Natural killer cell (primary cell): ENCODE results near the gene AZIN2. TPM values are rescaled to one million over a fixed set of nuclear protein-coding genes. Genes with fewer than 3 reads are reported as not detected.

Experiments used
- ATAC-seq, 3 donors: fragments of 150-1000 bp in 2 of 3; fragments of 200-7000 bp in 1 of 3; cut with Tn5 transposase; 1 replicate in 1 of 3; 2 replicates in 2 of 3; pipeline ENCODE4 v1.10.0; 2021; ENCODE audit warnings: mild to moderate bottlenecking in 2 of 3, moderate library complexity in 2 of 3
- DNase-seq, 2 donors: peaks; one replicate each; pipeline versions ENCODE4 v3.0.0 to v3.0.0-alpha.2; 2013 to 2021; ENCODE audit warnings: mixed read lengths in 1 of 2
- H3K27ac ChIP-seq: one replicate; pipeline ENCODE4 v1.5.1; 2013; ENCODE audit warnings: mild to moderate bottlenecking, low read length
- H3K27me3 ChIP-seq: one replicate; pipeline ENCODE4 v1.6.1; 2013; ENCODE audit warnings: low read length; ENCODE audit not compliant: control insufficient read depth, insufficient read depth
- H3K36me3 ChIP-seq: one replicate; pipeline ENCODE4 v1.6.1; 2013; ENCODE audit warnings: low read length; ENCODE audit not compliant: control insufficient read depth, insufficient read depth
- H3K4me1 ChIP-seq: one replicate; pipeline ENCODE4 v1.6.1; 2013; ENCODE audit warnings: low read length; ENCODE audit not compliant: control insufficient read depth, insufficient read depth
- H3K4me3 ChIP-seq: one replicate; pipeline ENCODE4 v1.5.1; 2013; ENCODE audit warnings: low read length
- H3K9me3 ChIP-seq: one replicate; pipeline ENCODE4 v1.6.1; 2013; ENCODE audit warnings: low read length; ENCODE audit not compliant: control insufficient read depth, insufficient read depth
- H3K27ac Mint-ChIP-seq, 2 donors: one replicate each; pipeline ENCODE4 v1.8.0; 2022; ENCODE audit warnings: mild to moderate bottlenecking in 2 of 2, mixed read lengths in 2 of 2, moderate library complexity in 1 of 2
- H3K27me3 Mint-ChIP-seq, 2 donors: one replicate each; pipeline ENCODE4 v1.8.0; 2022; ENCODE audit warnings: low read depth in 2 of 2, mixed read lengths in 2 of 2
- H3K36me3 Mint-ChIP-seq: one replicate; pipeline ENCODE4 v1.8.0; 2022; ENCODE audit warnings: mixed read lengths
- H3K4me1 Mint-ChIP-seq, 2 donors: one replicate each; pipeline ENCODE4 v1.8.0; 2022; ENCODE audit warnings: mixed read lengths in 2 of 2
- H3K4me3 Mint-ChIP-seq: one replicate; pipeline ENCODE4 v1.8.0; 2022; ENCODE audit warnings: mild to moderate bottlenecking, moderate library complexity, mixed read lengths
- H3K9me3 Mint-ChIP-seq, 2 donors: one replicate each; pipeline ENCODE4 v1.8.0; 2022; ENCODE audit warnings: mixed read lengths in 2 of 2
- WGBS: methylation state at CpG from one replicate; pipeline ENCODE4 v1.1.7; 2013; ENCODE audit warnings: missing lambda C conversion rate; ENCODE audit not compliant: insufficient coverage; 5-methylcytosine and 5-hydroxymethylcytosine counted together
- intact Hi-C: fragments of 100-400 bp; cut with micrococcal nuclease; formaldehyde crosslinking; loops from one replicate; pipeline ENCODE4 v1.14.2; 2022
- total RNA-seq, 4 donors: library from RNA; stranded (reverse); fragments of 120-200 nt in 1 of 4; gene quantifications; one replicate each; pipeline versions ENCODE4 v1.2.3 to v1.2.4, GENCODE V29; 2013 to 2022
- TF ChIP-seq, protein P1 (sequence below): fragments of 200-600 bp; IDR thresholded peaks from one replicate; pipeline ENCODE4 v1.8.0; 2022; ENCODE audit warnings: antibody characterized with exemption

AZIN2 gene
- total RNA-seq = 1 to 10 TPM; 1.9 to 5.1 (median 4.1) TPM
- total RNA-seq (2013) = 3.2 TPM

DNA sequence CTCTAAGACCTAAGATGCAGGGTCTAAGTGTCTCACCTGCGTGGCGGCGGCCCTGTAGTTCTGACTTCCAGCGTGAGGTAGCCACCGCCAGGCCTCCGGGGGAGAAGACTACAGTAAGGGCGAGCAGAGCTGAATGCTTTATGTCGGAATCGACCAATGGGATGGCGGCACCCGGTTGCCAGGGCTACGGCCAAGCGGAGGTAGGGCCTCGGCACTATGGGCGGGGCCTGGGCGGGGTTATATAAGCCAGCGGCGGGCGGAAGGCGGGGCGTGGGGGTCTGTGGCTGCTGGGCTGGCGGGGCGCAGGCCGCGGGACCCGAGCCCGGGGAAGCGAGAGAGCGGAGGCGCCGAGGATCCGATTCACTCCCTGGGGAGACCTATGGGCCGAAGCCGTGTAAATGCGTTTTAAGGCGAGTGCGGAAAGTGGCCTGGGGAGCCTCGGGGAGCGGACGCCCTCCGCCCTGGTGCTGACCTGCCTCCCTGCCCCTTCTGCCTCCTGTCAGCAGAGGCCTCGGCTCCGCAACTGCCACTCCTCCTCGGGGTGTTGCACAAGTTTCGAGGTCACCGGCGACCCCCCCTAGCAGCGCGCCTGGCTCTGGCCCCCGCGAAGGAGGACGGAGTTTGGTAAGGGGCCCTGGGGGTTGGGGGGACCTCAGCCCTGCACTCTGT is at the start of gene AZIN2:
AZIN2 (plus strand) TSS at position 269 of the 669 bp plus-strand sequence. CDS start 1,097 bp downstream, outside the sequence.
- peak within 1 kb of the TSS; percentile 85 for H3K4me3 Mint-ChIP-seq
- no peaks in the 10 kb centered on the region for H3K9me3 Mint-ChIP-seq
- peak within 1 kb of the TSS; percentile 24 to 78 for H3K27ac Mint-ChIP-seq
- DNase-seq = peak; percentile 94 to 97
- H3K27ac ChIP-seq = no peak within 1 kb of the TSS
- H3K36me3 Mint-ChIP-seq = no peaks in the 10 kb centered on the region
- intact Hi-C loops = loop anchor here (2.0 to 10.0 kb wide), 2 partner anchors 44 to 366 kb away; partner anchors contain the start of gene AK2
- no peaks in the 10 kb centered on the region for H3K9me3 ChIP-seq
- TF ChIP-seq, protein P1, sequence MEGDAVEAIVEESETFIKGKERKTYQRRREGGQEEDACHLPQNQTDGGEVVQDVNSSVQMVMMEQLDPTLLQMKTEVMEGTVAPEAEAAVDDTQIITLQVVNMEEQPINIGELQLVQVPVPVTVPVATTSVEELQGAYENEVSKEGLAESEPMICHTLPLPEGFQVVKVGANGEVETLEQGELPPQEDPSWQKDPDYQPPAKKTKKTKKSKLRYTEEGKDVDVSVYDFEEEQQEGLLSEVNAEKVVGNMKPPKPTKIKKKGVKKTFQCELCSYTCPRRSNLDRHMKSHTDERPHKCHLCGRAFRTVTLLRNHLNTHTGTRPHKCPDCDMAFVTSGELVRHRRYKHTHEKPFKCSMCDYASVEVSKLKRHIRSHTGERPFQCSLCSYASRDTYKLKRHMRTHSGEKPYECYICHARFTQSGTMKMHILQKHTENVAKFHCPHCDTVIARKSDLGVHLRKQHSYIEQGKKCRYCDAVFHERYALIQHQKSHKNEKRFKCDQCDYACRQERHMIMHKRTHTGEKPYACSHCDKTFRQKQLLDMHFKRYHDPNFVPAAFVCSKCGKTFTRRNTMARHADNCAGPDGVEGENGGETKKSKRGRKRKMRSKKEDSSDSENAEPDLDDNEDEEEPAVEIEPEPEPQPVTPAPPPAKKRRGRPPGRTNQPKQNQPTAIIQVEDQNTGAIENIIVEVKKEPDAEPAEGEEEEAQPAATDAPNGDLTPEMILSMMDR = no peak
- no peaks in the 10 kb centered on the region for H3K36me3 ChIP-seq
- no peaks in the 10 kb centered on the region for H3K27me3 ChIP-seq
- ATAC-seq = peak; percentile 99
- H3K4me3 ChIP-seq = peak within 1 kb of the TSS; percentile 67
- WGBS = under 1% methylated on average over 52 of the region's 52 CpGs
- peaks cover 0 to 6% of the 10 kb centered on the region in 2 donors for H3K27me3 Mint-ChIP-seq
- H3K4me1 ChIP-seq = peaks cover 22% of the 10 kb centered on the region
- H3K4me1 Mint-ChIP-seq = peaks cover 23 to 26% of the 10 kb centered on the region in 2 donors

DNA sequence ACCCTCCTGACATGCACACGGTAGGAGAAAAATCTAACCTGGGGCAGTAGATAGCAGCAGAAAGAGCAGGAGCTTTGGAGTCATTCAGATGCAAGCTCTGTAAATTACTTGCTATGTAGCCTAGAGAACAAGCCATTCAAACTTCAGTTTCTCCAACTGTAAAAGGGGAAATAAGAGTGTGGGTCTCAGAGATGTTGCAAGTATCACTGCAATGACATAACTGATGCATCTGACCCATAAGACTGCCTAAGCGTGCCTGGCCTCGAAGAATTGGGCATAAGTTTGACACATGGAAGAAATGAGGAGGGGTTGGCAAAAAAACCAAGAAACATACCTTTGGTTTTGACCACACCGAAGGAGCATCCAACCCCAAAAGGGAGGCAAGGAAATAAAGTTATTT is 49.4 kb upstream of the AZIN2 start:
- H3K4me1 ChIP-seq = peaks cover 14% of the 10 kb centered on the region
- Mint-ChIP-seq H3K36me3 (no peaks in the 10 kb centered on the region), H3K4me1 (peaks cover 40 to 47% of the 10 kb centered on the region in 2 donors), H3K9me3 (no peaks in the 10 kb centered on the region), H3K27me3 (no peaks in the 10 kb centered on the region), H3K4me3 (no peak overlapping the region), H3K27ac (no peak overlapping the region)
- ATAC-seq (no peak), DNase-seq (no peak)
- H3K27ac ChIP-seq = no peak overlapping the region
- TF ChIP-seq, protein P1 = no peak
- intact Hi-C loops = no loop called here
- no peaks in the 10 kb centered on the region for H3K27me3 ChIP-seq
- H3K9me3 ChIP-seq = no peaks in the 10 kb centered on the region
- peaks cover 8% of the 10 kb centered on the region for H3K36me3 ChIP-seq
- WGBS = 88% methylated on average over 3 of the region's 4 CpGs
- no peak overlapping the region for H3K4me3 ChIP-seq

DNA sequence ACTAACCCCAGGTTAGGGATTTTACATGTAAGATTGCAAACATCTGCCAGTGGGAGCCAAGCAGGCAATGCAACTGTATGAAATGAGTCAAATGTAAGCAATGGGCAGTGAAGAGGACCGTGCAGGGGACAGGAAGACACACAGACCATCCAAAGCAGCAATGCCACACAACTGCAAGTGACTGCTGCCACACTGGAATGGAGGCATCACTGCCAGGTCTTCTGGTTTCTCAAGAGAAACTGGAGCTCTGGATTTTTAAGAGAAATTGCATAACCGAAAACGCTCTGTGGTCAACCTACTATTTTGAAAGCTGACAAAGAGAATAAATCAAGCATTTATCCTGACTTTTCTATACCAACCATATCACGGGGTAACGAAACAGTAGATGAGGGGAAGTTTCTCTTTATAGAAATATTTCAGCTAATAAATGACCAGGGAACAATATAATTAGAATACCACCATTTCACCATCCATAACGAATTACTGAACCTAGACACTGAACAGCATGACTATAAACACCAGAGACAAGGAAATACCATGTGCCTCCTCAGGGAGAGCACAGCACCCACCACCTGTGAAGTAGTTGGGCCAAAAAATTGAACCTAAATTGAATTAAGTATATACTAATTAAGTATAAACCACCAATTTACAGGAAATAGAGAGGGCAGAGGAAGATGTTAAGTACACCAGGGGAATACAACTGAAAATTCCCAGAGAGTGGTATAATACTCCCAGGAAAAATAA is 48.7 kb upstream of the AZIN2 start:
- TF ChIP-seq, protein P1 = no peak
- Mint-ChIP-seq H3K36me3 (no peaks in the 10 kb centered on the region), H3K4me3 (no peak overlapping the region), H3K27me3 (no peaks in the 10 kb centered on the region), H3K4me1 (peaks cover 48 to 55% of the 10 kb centered on the region in 2 donors), H3K9me3 (no peaks in the 10 kb centered on the region), H3K27ac (no peak overlapping the region)
- 26% methylated on average over 4 of the region's 6 CpGs for WGBS
- no peaks in the 10 kb centered on the region for H3K9me3 ChIP-seq
- DNase-seq (no peak), ATAC-seq (no peak)
- peaks cover 19% of the 10 kb centered on the region for H3K4me1 ChIP-seq
- no peak overlapping the region for H3K27ac ChIP-seq
- peaks cover 8% of the 10 kb centered on the region for H3K36me3 ChIP-seq
- intact Hi-C loops = no loop called here
- no peak overlapping the region for H3K4me3 ChIP-seq
- H3K27me3 ChIP-seq = no peaks in the 10 kb centered on the region
